Endothelial cell of umbilical vein (primary cell): ENCODE results near the gene BPIFA3.

Experiments used
- CTCF ChIP-seq, 2 donors: IDR thresholded peaks; 1 replicate in 1 of 2; 2 replicates in 1 of 2; pipeline ENCODE4 v1.5.1; 2011; ENCODE audit warnings: low read length in 2 of 2, mild to moderate bottlenecking in 2 of 2, moderate library complexity in 2 of 2, control low read depth in 1 of 2, inconsistent platforms in 1 of 2, low read depth in 1 of 2; ENCODE audit not compliant: insufficient read depth in 1 of 2; ENCODE audit errors: extremely low read depth in 1 of 2
- GATA2 ChIP-seq: IDR thresholded peaks from 2 replicates; pipeline ENCODE4 v1.7.0; 2011; ENCODE audit warnings: low read depth, mild to moderate bottlenecking, moderate library complexity, mixed read lengths, low read length; ENCODE audit not compliant: insufficient read length, insufficient read depth
- POLR2A ChIP-seq: IDR thresholded peaks from 2 replicates; pipeline ENCODE4 v1.6.1; 2012; ENCODE audit warnings: low read depth, mild to moderate bottlenecking, control low read depth, low read length
- POLR2AphosphoS5 ChIP-seq: IDR thresholded peaks from 2 replicates; pipeline ENCODE4 v1.6.1; 2012; ENCODE audit warnings: low read depth, mild to moderate bottlenecking, control low read depth, low read length, moderate library complexity; ENCODE audit not compliant: insufficient read depth

GRCh38 chr20:33233129-33233774, 16.1 kb downstream of the BPIFA3 start:
- no peak for TF ChIP-seq CTCF (IDR thresholded peaks at IDR 0.05; ENCODE audit: extremely low read depth in 1 of 2, insufficient read depth in 1 of 2, low read depth in 1 of 2, low read length in 2 of 2)
- TF ChIP-seq GATA2 = no peak
- TF ChIP-seq POLR2A = no peak
- no peak for TF ChIP-seq POLR2AphosphoS5
